Central memory CD4-positive, alpha-beta T cell (primary cell): Measurements from ENCODE around the gene GALNT9.

Experiments used
- DNase-seq: peaks from one replicate; pipeline ENCODE4 v3.0.0; 2022

The GALNT9 gene

DNA sequence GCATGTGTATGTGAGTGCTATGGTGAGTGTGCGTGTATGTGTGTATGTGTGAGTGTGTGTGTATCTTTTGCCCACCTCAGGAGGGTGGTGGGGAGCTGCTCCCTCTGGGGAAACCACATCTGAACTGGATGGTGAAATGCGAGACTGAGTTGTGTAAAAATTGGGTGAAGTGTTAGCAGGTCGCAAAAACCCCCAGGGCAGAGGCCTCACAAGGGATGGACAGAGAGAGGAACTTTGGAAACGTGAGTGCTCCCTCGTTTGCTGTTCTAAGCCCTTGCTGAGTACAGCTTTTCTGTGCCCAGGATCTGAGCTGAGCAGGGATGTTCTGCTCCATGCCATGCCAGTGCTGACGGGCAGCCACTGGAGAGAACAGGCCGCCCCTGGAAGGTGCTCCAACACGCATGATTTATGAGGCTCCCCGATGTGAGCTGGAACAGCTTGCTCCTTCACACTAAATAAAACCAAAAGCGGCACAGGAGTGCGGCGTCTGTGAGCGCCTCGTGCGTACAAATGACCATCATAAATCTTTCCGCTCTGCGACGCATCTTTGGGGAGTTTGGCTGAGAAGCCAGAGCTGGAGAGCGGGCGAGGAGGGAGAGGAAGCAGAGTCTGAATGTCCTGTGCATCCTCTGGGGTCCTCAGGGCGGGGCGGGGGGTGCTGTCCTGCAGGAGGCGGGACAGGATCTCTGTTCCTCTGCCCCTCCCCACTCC lies 14.1 kb upstream of the GALNT9 start:
- no peak for DNase-seq

DNA sequence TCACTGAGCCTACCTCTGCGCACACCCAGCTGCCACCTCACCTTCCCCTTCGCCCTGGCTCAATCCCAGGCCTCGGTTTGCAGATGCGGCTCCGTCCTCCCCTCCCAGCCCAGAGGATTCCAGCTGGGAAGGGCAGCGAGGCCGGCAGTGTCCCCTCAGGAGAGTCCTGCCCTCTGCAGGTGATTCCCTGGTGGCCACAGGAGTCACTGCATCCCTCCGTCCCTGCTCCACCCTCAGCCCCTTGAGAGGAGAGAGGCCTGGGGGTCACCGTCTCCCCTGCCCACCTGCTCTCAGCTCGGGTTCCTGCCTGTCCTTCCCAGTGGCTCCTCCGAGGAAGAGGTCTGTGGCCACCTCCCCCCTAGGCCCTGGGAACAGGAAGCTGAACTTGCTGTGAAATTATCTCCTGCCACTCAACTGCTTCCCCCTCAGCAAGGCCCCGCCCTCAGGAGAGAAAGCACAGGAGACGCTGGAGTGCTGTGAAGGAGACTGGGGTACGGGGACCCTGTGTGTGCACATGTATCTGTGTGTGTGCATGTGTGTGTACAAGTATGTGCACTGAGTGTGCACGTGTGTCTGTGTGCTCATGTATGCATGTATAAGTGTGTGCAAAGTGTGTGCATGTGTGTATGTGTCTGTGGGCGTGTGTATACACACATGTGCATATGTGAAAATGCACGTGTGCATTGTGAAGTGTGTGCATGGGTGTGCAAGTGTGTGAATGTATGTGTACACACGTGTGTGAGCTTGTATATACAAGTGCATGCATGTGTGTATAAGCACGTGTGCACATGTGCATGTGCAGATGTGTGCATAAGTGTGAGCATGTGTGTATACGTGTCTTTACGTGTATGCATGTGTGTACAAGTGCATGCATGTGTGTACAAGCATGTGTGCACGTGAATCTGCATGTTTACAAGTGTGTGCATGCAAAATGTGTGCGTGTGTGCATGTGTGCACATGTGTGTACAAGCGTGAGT lies 13.2 kb upstream of the GALNT9 start:
- no peak for DNase-seq

DNA sequence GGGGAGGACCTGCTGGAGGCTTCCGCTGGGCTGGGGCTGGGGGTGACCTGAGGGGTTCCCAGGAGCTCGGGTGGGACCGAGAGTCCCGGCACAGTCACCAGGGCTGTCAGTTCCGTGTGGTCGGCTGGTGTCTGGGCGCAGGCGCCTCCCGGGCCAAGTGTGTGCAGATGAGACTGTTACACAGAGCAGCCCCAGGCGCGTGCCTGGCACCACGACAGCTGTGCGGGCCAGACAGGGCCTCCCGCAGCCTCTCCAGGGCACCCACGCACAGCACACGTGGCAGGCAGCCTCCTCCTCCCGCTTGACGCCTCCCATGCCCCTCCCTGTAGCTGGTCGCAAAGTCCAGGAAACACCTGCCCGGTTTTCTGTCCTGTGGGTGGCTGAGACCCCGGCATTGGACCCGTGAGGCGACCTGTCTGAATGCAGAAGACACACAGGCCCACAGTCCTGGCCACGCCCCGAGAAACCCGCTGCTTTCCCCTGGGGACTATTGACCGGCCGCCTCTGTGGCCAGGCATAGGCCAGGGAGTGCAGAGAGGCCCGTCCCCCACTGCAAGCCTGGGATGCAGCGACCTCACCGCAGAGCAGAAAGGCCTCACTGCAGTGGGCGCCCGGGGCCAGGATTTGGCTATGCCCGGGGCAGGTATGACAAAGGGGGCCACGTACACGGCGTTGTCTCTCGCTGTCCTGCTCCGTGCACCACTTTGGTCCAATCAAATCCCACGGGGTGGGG lies 12.1 kb upstream of the GALNT9 start:
- no peak for DNase-seq

DNA sequence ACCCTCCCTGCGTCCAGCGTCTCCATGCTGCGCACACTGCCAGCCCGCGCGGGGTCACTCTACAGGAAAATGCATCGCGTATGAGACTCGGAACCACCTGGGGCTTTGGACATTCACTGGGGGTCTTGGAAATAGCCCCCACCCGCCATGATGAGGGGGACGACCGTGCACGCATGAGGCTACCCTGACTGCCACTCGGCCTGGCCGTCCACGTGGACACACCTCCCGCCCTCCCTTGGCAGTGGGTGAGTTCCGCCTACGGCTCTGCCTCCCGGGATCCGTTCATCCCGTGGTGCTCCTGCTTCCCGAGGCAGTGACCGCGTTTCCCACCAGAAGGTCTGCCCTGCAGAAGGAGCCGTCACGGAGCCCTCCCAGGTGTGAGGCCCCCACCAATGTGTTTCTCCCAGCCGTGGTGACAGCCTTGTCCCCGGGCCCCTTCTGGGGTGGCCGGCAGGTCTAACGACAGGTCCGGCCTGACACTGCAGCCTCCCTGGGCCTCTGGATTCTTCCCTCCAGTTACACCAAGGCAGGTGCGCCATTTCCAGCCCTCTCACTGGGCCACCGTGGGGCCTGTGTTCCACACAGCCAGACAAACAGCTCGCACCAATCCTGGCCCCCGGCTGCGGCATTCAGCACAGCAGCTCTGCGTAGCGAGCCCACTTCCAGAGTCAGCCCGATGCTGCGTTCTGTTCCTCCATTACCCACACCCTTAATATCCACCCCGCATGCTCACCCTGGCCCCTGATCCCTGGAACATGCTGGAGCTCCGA lies 11.1 kb upstream of the GALNT9 start:
- DNase-seq: no peak

DNA sequence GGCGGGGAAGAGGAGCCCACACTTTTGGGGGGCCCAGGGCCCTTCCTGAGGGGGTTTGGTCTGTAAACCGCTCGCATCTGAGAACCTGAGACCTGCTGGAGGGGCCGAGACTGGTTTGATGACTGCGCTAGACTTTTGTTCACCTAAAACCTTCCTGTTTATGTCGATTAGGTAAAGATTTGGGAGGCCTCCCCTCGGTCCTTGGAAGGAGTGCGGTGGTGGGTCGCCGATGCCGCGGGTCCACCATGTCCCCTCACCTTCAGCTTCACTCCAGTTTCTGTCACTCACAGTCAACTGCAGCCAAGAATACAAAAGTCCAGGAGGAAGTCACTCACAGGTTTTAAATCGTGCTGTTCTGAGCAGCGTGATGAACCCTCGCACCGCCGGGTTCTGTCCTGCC lies 10.5 kb upstream of the GALNT9 start:
- DNase-seq: no peak

DNA sequence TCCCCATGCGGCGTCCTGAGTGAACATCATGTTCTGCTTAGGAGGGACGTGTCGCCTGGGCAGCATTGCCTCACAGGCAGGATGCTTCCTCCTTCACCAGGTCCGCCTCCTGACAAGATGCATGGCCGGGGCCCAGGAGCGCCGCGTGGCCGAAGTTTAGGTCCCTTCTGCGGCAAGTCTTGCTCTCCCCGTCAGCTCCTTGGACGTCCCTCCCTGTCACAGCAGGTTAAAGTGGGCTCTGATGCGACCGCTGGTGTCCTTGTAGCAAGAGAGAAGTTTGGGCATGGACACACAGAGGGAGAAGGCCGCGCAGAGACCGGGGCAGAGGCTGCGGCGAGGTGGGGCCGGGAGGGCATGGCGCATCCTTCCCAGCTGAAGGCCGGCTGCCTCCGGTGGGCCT lies 9.4 kb upstream of the GALNT9 start:
- no peak for DNase-seq

DNA sequence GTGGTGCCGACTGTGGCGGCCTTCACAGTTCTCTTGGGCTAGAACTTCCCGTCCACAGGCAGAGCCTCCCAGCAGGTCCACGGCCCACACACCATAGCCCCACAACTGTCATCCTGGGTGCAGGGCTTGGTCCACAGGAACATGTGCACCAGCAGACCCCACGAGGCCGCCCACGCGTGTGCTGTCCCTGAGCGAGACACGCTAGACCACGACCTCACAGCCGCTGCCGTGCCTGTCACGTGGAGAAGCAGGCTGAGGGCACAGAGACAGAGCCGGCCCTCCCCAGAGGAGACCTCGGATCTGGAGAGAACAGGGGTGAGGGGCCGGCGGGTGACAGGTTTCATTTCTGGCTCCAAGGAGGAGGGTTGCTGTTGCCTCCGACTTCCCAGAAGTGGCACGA lies 8.9 kb upstream of the GALNT9 start:
- no peak for DNase-seq

DNA sequence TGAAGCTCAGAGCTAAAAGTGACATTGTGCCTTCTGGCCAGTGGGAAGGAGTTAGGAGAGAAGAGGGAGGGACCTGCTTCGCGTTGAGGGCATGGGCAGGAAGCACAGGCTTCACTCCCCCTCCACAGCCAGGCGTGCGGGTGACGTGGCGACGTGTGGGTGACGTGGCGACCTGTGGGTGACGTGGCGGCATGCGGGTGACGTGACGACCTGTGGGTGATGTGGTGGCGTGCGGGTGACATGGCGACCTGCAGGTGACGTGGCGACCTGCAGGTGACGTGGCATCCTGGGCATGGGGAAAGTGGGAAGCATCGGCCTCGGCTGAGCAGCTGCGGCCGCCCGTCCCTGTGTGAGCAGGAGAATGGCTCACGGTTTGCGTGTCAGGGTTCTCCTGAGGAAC lies 8.2 kb upstream of the GALNT9 start:
- DNase-seq: no peak

DNA sequence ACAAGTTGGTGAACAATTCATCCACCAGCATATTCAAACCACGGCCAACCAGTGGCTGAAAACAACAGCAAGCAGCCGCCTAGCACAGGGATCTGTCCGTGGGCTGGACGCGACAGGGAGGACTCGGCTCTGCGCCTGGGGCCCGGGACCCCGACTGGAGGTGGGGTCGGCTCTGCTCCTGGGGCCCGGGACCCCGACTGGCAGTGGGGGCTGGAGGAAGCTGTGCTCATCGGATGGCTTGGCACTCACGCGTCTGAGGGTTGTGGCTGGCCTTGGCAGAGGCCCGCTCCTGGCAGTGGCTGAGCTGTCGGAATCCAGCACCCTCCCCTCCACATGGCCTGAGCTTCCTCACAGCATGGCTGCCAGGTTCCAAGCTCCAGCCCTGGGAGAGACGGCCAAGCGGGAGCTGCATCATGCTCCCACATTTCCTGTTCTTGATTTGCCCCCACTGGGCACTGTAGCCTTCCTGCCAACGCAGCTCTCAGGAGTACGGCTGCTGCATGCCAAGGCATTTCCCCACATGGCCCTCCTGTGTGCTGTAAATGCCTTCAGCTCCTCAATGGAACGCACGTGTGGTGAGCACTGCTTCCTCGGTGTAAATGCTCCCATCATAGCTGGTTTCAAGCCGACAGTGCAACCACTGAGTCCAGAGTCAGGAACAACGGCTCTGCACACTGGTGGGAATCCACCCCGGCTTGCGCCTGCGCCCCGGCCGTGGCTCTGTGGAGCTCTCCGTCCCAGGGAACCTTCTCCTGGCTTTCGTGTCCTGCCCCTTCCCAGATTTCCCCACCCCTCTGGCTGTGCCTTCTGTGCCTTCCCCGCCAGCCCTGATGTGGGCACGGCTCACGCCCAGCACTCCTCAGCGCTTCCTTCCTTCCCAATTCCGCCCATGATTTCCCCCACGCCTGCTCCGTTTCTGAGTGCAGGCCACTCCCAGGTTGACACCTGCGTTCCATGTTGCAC lies 7.3 kb upstream of the GALNT9 start:
- DNase-seq: no peak

DNA sequence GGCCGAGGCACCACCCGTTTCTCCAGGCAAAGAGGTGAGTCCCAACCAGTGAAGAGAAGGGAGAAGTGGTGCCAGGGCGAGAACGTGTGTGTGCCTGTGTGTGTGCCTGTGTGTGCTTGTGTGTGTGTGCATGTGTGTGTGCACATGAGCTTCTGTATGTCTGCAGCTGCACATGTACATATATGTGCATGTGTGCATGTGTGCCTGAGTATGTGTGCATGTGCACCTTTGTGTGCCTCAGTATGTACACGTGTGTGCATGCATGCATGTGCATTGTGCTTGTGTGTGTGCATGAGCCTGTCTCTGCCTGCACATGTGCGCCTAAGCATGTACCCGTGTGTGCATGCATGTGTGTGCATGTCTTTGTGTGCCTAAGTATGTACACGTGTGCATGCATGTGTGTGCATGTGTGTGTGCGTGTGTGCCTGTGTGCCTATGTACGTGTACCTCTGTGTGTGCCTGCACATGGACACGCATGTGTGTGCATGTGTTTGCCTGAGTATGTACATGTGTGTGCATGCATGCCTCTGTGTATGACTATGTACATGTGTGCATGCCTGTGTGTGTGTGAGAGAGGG lies 5.9 kb upstream of the GALNT9 start:
- DNase-seq: no peak

DNA sequence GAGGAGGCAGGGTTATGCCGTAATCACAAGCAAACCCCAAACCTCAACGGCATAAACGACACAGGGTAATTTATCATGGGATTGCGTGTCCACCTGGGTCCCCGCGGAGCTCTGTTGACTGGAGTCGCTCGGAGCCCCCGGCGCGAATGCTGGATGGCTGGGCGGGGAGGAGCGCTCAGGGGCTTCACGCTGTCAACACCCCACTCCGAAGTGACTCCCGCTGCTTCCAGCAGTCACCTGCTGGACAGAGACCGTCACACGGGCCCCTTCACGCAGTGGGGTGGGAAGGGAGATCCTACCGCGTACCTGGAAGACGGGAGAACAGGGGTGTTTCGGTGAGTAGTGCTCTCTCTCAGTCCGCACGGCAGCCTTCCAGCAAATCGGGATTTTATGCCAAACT lies 4.4 kb upstream of the GALNT9 start:
- DNase-seq: no peak

DNA sequence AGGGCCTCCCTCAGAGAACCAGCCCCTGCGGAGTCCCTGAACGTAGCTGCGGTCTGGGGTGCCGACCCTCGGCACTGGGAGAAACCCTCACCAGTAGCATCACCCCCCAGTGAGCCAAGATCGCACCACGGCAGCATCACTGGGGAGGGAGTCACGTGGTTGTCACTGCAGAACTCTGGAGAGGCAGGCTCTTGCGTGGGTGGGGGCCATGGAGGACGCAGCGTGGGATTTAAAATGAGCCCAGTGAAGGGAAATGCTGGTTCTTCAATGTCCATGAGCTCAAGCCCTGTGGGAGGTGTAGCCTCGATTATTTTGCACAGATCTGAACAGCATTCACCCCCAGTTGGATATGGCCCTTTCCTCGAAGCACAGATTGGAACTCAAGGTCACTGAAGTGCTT lies 3.9 kb upstream of the GALNT9 start:
- no peak for DNase-seq

DNA sequence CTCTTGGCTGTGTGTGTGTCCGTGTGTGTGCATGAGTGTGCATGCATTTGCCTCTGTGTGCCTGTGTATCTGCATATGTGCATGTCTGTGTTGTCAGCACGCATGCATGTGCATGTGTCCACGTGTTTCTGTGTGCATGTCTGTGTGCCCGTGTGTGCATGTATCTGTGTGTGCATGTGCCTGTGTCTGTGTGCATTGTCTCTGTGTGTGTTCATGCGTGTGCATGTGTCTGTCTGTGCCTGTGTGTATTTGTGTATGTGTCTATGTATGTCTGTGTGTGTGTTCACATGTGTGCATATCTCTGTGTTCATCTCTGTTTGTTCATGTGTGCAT lies 1.1 kb upstream of the GALNT9 start:
- DNase-seq: no peak

DNA sequence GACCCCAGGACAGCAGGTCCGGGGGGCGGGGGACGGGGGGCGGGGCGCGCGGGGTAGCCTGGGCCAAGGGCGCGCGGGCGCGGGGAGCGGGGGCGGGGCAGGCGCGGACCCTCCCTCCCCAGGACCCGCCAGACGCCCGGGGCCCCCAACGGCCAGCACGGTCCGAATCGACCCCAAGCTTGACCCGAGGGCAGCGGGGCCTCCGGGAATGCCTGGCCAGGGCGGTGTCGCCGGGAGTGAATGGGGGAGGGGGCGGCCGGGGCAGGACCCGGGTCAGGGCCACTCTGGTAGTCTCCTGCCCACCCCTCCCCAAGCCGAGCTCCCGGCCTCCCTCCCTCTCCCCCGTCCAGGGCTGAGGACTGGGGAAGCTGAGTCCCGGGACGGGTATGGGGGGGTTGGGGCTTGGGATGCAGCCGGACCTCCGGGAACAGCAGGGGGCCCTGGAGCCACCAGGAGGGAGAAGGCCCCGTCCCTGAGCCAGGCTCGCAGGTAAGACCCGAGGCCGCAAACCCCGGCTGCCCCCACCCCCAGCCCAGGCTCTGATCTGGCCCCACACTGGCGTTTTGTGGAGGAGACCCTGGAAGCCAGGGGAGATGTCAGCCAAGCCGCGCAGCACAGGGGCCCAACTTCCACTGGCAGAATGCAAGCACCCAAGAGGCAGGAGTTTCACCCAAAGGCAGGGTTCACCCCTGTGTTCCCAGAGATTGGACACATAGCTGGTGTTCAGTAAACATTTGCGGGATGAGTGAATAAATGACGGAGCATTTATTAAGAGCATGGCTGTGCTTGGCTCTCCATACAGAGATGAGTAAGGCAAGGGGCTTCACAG lies 545 bp upstream of the GALNT9 start:
- DNase-seq: no peak

DNA sequence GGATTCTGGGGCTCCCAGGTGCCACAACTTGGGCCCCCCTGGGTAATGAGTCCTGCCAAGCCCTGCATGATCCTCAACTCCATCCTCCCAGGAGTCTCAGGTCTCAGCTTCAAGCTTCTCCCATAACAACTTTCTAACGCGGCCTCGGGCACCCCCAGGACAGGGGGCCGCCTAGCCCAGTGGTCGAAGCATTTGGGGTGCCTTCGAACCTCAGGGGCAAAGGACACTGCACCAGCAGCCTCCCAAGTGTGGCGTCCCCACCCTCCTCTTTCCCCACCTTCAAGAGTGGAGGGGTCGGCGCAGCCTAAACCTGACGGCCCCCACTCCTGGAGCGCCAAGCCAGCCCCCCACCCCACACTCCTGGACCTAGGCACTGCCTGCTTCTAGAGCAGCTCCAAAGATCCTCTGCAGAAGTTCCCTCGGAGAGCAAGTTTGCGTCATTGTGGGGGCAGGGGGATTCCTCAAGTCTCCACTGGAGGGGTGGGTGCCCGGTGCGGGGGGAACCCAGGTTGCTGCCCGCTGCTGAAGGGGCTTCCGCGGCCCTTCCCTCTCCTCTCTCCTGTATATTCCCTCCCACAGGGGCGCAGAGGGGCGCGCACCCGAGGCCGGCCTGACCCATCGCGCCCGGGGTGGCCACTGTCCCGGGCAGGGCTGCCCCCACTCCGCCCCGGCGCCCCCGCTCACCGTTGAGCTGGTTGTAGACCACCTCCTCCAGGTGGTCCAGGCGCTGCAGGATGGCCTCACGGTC lies 933 bp downstream of the GALNT9 start:
- no peak for DNase-seq

DNA sequence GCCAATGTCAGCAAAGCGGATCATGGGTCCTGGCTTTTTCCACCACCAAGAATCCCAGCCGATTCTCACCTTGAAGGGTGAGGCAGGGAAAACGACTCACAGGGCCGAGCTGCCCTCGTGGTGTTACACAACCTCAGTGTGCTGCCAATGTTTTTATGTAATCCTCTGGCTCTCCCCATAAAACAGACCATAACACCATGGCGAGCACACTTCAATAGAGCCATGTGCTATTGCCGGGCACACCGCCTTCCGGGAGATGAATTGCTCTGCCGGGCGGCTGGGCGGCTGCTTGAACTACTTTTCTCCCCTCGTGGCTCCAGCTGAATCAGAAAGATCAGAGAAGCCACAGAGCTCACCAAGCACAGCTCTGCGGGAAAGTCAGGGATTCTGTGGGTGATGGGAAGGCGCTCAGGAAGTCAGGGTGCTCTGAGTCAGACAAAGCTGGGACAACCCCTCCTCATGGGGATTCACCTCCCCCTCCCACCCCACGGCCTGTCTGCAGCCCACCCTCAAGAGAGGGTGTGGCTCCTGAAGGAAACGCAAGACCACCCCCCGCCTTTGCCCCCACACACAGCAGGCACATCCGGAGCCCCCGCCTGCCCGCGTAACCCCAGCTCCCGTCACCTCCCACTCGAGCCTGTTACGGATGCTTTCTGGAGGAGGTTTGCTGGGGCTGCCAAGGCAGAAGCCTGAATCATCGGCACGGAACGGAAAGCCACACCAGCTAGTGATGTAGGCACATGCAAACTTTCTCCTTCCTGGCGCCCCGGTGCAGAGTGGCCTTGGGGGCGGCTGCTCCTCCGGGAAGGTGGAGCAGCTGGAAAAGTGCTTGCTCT lies 1.8 kb downstream of the GALNT9 start:
- no peak for DNase-seq

DNA sequence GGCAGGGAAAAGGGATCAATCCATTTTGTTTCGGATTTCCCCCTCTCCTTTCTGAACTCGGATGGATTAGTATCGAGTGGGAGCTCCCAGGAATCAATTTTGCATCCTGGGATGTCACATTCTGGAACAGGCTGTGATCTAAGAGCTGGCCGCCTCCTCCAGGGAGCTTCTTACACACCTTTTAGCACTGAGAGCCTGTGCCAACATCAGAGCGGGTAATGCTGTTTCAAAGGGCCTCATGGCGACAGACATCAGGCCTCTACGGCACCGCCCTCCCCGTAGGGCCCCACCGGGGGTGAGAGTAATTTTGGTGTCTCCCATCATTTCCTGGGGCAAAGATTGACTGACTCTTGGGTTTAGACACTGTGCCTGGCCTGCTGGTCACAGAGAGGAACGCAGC lies 2.7 kb downstream of the GALNT9 start:
- no peak for DNase-seq

DNA sequence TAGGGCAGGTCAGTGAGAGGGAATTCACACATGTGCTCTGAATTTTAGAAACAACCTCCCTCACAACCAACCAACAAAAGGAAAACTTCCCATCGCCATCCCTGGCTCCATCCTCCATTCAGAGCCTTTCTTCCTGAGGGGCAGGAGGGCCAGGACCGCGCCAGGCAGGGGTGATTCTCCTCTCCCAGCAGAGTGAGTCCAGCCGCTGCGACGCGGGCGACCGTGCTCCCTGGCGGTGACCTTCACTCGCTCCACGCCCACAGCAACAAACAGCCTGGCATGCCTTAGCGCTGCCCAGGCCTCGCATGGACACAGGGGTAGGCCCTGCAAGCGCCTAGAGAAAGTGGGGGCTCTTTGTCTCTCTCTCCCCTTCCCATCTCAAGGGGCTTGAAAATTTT lies 3.7 kb downstream of the GALNT9 start:
- no peak for DNase-seq
